Skeletal muscle cell (primary cell): ENCODE results near the gene SRL.
"Not testable (repeated sequence)": the region's sequence is repeated elsewhere in the genome, so short reads cannot be mapped to it uniquely, and the experiment has no call there.

Experiments used
- DNase-seq: peaks from one replicate; pipeline ENCODE4 v3.0.0-alpha.2; 2010; ENCODE audit warnings: low read depth
- H3K4me3 ChIP-seq: 2 replicates; pipeline ENCODE4 v1.5.1; 2011; ENCODE audit warnings: low read depth, mild to moderate bottlenecking, control low read depth, low read length, moderate library complexity

SRL gene

GRCh38 chr16:4232541-4233386 lies 9.1 kb downstream of the SRL start:
- DNase-seq = no peak
- no peak overlapping the region for H3K4me3 ChIP-seq

- no peak for DNase-seq
- H3K4me3 ChIP-seq = no peak overlapping the region
Measured at GRCh38 chr16:4231886-4232285, 10.0 kb downstream of the SRL start.

- DNase-seq = no peak
- H3K4me3 ChIP-seq = no peak overlapping the region
Measured at GRCh38 chr16:4231367-4231766, 10.5 kb downstream of the SRL start.

- no peak for DNase-seq
Measured at GRCh38 chr16:4227040-4227332, 14.9 kb downstream of the SRL start.

GRCh38 chr16:4226251-4227039 lies 15.4 kb downstream of the SRL start:
- no peak overlapping the region for H3K4me3 ChIP-seq
- no peak for DNase-seq

More at GRCh38 chr16:4227040-4227332, 14.9 kb downstream of the SRL start:
- no peak overlapping the region for H3K4me3 ChIP-seq

- no peak overlapping the region for H3K4me3 ChIP-seq
- no peak for DNase-seq
Measured at GRCh38 chr16:4225075-4225474, 16.8 kb downstream of the SRL start.

GRCh38 chr16:4220358-4220757 lies 21.5 kb downstream of the SRL start:
- no peak overlapping the region for H3K4me3 ChIP-seq
- DNase-seq = no peak

- DNase-seq = no peak
- H3K4me3 ChIP-seq = no peak overlapping the region
Measured at GRCh38 chr16:4218202-4218601, 23.7 kb downstream of the SRL start.

- DNase-seq = no peak
Measured at GRCh38 chr16:4217204-4218131, 24.4 kb downstream of the SRL start.

GRCh38 chr16:4216596-4216995 lies 25.3 kb downstream of the SRL start:
- no peak for DNase-seq
- H3K4me3 ChIP-seq = no peak overlapping the region

More at GRCh38 chr16:4217204-4218131, 24.4 kb downstream of the SRL start:
- H3K4me3 ChIP-seq = no peak overlapping the region

- no peak overlapping the region for H3K4me3 ChIP-seq
- DNase-seq = no peak
Measured at GRCh38 chr16:4215106-4215505, 26.8 kb downstream of the SRL start.

GRCh38 chr16:4214215-4214621 lies 27.7 kb downstream of the SRL start:
- DNase-seq = peak; percentile 67
- H3K4me3 ChIP-seq = no peak overlapping the region

GRCh38 chr16:4213737-4214136 lies 28.1 kb downstream of the SRL start:
- H3K4me3 ChIP-seq = no peak overlapping the region
- DNase-seq = no peak

GRCh38 chr16:4212934-4213296 lies 29.0 kb downstream of the SRL start:
- no peak for DNase-seq
- no peak overlapping the region for H3K4me3 ChIP-seq

GRCh38 chr16:4212211-4212933 lies 29.5 kb downstream of the SRL start:
- DNase-seq = no peak
- no peak overlapping the region for H3K4me3 ChIP-seq

- DNase-seq = not testable (repeated sequence)
Measured at GRCh38 chr16:4211445-4212210, 30.3 kb downstream of the SRL start.

GRCh38 chr16:4209666-4210065 lies 32.2 kb downstream of the SRL start:
- no peak overlapping the region for H3K4me3 ChIP-seq
- no peak for DNase-seq

More at GRCh38 chr16:4211445-4212210, 30.3 kb downstream of the SRL start:
- H3K4me3 ChIP-seq = not testable (repeated sequence)

- no peak for DNase-seq
Measured at GRCh38 chr16:4208341-4208751, 33.5 kb downstream of the SRL start.

More at GRCh38 chr16:4208341-4208751, 33.5 kb downstream of the SRL start:
- no peak overlapping the region for H3K4me3 ChIP-seq
